HCT116 (cell line): Measurements from ENCODE around the gene RNF114. TPM values are rescaled to one million over a fixed set of nuclear protein-coding genes. Genes with fewer than 3 reads are reported as not detected.

Source experiments
- ATAC-seq: fragments of 200-7000 bp; cut with Tn5 transposase; 2 replicates; pipeline ENCODE4 v1.9.1; 2020; ENCODE audit warnings: mild to moderate bottlenecking, moderate library complexity
- BruUV-seq: library from RNA; stranded (reverse); fragments of 400-500 nt; replicated peaks from 2 replicates; lab custom pipeline; 2021; lab: Mats Ljungman, UMichigan
- CTCF ChIA-PET: fragments of 300-600 bp; sonication (Branson Sonifier 250); formaldehyde crosslinking; loops from one replicate; lab custom pipeline; 2021; ENCODE audit warnings: antibody characterized with exemption; lab: Charles Lee
- POLR2A ChIA-PET: fragments of 300-600, 350-600 bp; sonication (Branson Sonifier 250); formaldehyde crosslinking; loops from one replicate; lab custom pipeline; 2021; ENCODE audit warnings: antibody characterized with exemption; lab: Charles Lee
- RAD21 ChIA-PET, 2 experiments: fragments of 300-600 bp; sonication (Branson Sonifier 250); formaldehyde crosslinking; loops; one replicate each; lab custom pipeline; 2023; ENCODE audit warnings: low total read pairs in 2 of 2; ENCODE audit not compliant: uncharacterized antibody in 2 of 2, unreplicated experiment in 2 of 2, low non-redundant PET in 1 of 2; lab: Charles Lee
- DNase-seq: peaks from one replicate; pipeline ENCODE4 v3.0.0-alpha.2; 2010; ENCODE audit warnings: low read depth, low spot score
- H2AFZ ChIP-seq: fragments of 200-600 bp; shearing (Covaris generic), sonication (generic); 2 replicates; pipeline ENCODE4 v1.6.1; 2017; ENCODE audit warnings: low read depth, mixed run types, mixed read lengths, antibody characterized with exemption, low read length; ENCODE audit not compliant: poor library complexity, severe bottlenecking
- H3K27ac ChIP-seq: 2 replicates; pipeline ENCODE4 v1.5.1; 2012; ENCODE audit warnings: low read depth, low read length
- H3K27me3 ChIP-seq: fragments of 200-600 bp; sonication (generic); 2 replicates; pipeline ENCODE4 v1.6.1; 2016; ENCODE audit warnings: mixed run types, low read length, mixed read lengths; ENCODE audit not compliant: insufficient read depth
- H3K36me3 ChIP-seq, 2 experiments: fragments of 200-500 bp in 1 of 2; fragments of 200-600 bp in 1 of 2; sonication (Bioruptor generic) in 1 of 2; sonication (generic) in 1 of 2; 2 replicates each; pipeline versions ENCODE4 v1.5.1 to v1.6.1; 2014 to 2016; ENCODE audit warnings: low read length in 2 of 2, inconsistent platforms in 1 of 2, mixed read lengths in 1 of 2, mixed run types in 1 of 2; ENCODE audit not compliant: insufficient read depth in 2 of 2, control insufficient read depth in 1 of 2
- H3K4me1 ChIP-seq, 2 experiments: fragments of 200-600 bp in 1 of 2; sonication (generic) in 1 of 2; 2 replicates each; pipeline versions ENCODE4 v1.5.1 to v1.6.1; 2012 to 2017; ENCODE audit warnings: low read length in 2 of 2, inconsistent platforms in 1 of 2, mild to moderate bottlenecking in 1 of 2, mixed read lengths in 1 of 2, mixed run types in 1 of 2, moderate library complexity in 1 of 2; ENCODE audit not compliant: insufficient read depth in 2 of 2, control insufficient read depth in 1 of 2
- H3K4me2 ChIP-seq: fragments of 200-600 bp; sonication (generic); 2 replicates; pipeline ENCODE4 v1.6.1; 2017; ENCODE audit warnings: mixed run types, low read length, mixed read lengths
- H3K4me3 ChIP-seq, 2 experiments: fragments of 200-600 bp in 1 of 2; sonication (generic) in 1 of 2; replicated peaks in 1 of 2; 2 replicates each; pipeline ENCODE4 v1.5.1; 2011 to 2016; ENCODE audit warnings: low read length in 2 of 2, control low read depth in 1 of 2, low read depth in 1 of 2, mild to moderate bottlenecking in 1 of 2, mixed read lengths in 1 of 2, mixed run types in 1 of 2
- H3K79me2 ChIP-seq: fragments of 200-600 bp; sonication (generic); 2 replicates; pipeline ENCODE4 v1.6.1; 2017; ENCODE audit warnings: mild to moderate bottlenecking, mixed run types, low read length, moderate library complexity, mixed read lengths; ENCODE audit not compliant: insufficient read depth
- H3K9ac ChIP-seq: fragments of 200-600 bp; sonication (generic); 2 replicates; pipeline ENCODE4 v1.6.1; 2016; ENCODE audit warnings: low read length, mixed read lengths
- H3K9me2 ChIP-seq: fragments of 200-600 bp; sonication (generic), shearing (Covaris generic); 2 replicates; pipeline ENCODE4 v1.6.1; 2017; ENCODE audit warnings: mixed run types, mild to moderate bottlenecking, moderate library complexity; ENCODE audit not compliant: insufficient read depth
- H3K9me3 ChIP-seq, 2 experiments: fragments of 200-500 bp in 1 of 2; fragments of 200-600 bp in 1 of 2; sonication (Bioruptor generic) in 1 of 2; sonication (generic) in 1 of 2; 2 replicates each; pipeline ENCODE4 v1.6.1; 2014 to 2017; ENCODE audit warnings: low read length in 2 of 2, mixed read lengths in 2 of 2, inconsistent platforms in 1 of 2, low read depth in 1 of 2, mild to moderate bottlenecking in 1 of 2, mixed run types in 1 of 2, moderate library complexity in 1 of 2; ENCODE audit not compliant: control insufficient read depth in 1 of 2, insufficient read depth in 1 of 2
- H4K20me1 ChIP-seq: fragments of 200-600 bp; sonication (generic), shearing (Covaris generic); 2 replicates; pipeline ENCODE4 v1.6.1; 2017; ENCODE audit warnings: mixed run types, mild to moderate bottlenecking, moderate library complexity; ENCODE audit not compliant: insufficient read depth
- CBX3 ChIP-seq: IDR thresholded peaks from 2 replicates; pipeline ENCODE4 v1.6.1; 2012; ENCODE audit warnings: low read depth
- CEBPB ChIP-seq: IDR thresholded peaks from 2 replicates; pipeline ENCODE4 v1.6.1; 2012; ENCODE audit warnings: low read depth
- EGR1 ChIP-seq: IDR thresholded peaks from 2 replicates; pipeline ENCODE4 v1.6.1; 2012; ENCODE audit warnings: low read depth
- ELF1 ChIP-seq: IDR thresholded peaks from 2 replicates; pipeline ENCODE4 v1.6.1; 2012; ENCODE audit warnings: low read depth, borderline replicate concordance
- FOSL1 ChIP-seq: IDR thresholded peaks from 2 replicates; pipeline ENCODE4 v1.6.1; 2012; ENCODE audit warnings: low read depth
- POLR2A ChIP-seq: IDR thresholded peaks from 2 replicates; pipeline ENCODE4 v1.7.0; 2011; ENCODE audit warnings: borderline replicate concordance; ENCODE audit not compliant: insufficient read depth, insufficient read length; ENCODE audit errors: extremely low read depth
- POLR2AphosphoS5 ChIP-seq: IDR thresholded peaks from 2 replicates; pipeline ENCODE4 v1.6.1; 2011; ENCODE audit warnings: mild to moderate bottlenecking, low read depth, low read length, moderate library complexity
- RAD21 ChIP-seq: IDR thresholded peaks from 2 replicates; pipeline ENCODE4 v1.6.1; 2012; ENCODE audit warnings: low read depth, mild to moderate bottlenecking
- SP1 ChIP-seq: IDR thresholded peaks from 2 replicates; pipeline ENCODE4 v1.6.1; 2012; ENCODE audit warnings: low read depth
- SRF ChIP-seq: IDR thresholded peaks from 2 replicates; pipeline ENCODE4 v1.6.1; 2012; ENCODE audit warnings: low read depth
- TCF7L2 ChIP-seq: IDR thresholded peaks from 2 replicates; pipeline ENCODE4 v1.7.0; 2011; ENCODE audit warnings: borderline replicate concordance, inconsistent platforms; ENCODE audit not compliant: insufficient read depth, insufficient read length; ENCODE audit errors: extremely low read depth
- YY1 ChIP-seq: IDR thresholded peaks from 2 replicates; pipeline ENCODE4 v1.6.1; 2011; ENCODE audit warnings: low read length, low read depth, moderate library complexity, mild to moderate bottlenecking; ENCODE audit not compliant: insufficient replicate concordance; ENCODE audit errors: extremely low read depth
- ZFX ChIP-seq: fragments of 450-650 bp; IDR thresholded peaks from 2 replicates; pipeline ENCODE4 v1.6.1; 2017
- ZNF274 ChIP-seq: fragments of 200-500 bp; sonication (Bioruptor generic); IDR thresholded peaks from 2 replicates; pipeline ENCODE4 v1.6.1; 2014; ENCODE audit warnings: mild to moderate bottlenecking, low read depth, low read length, inconsistent platforms
- intact Hi-C: fragments of 100-400 bp; cut with micrococcal nuclease; formaldehyde crosslinking; loops from 2 replicates; pipeline ENCODE4 v1.10.0; 2022
- total RNA-seq: library from RNA; stranded (reverse); gene quantifications from one replicate; pipeline ENCODE4 v1.2.1, GENCODE V29; 2021; ENCODE audit not compliant: unreplicated experiment
- TF ChIP-seq, protein P1 (sequence below): IDR thresholded peaks from 2 replicates; pipeline ENCODE4 v1.6.1; 2012
- TF ChIP-seq, protein P2 (sequence below), 3 experiments: fragments of 200-600 bp in 1 of 3; sonication (generic) in 1 of 3; IDR thresholded peaks in 2 of 3; conservative IDR thresholded peaks in 1 of 3; 2 replicates each; pipeline ENCODE4 v1.5.1; 2012 to 2017; ENCODE audit warnings: low read depth in 2 of 3, low read length in 2 of 3, antibody characterized with exemption in 1 of 3, borderline replicate concordance in 1 of 3, control low read depth in 1 of 3, mild to moderate bottlenecking in 1 of 3, mixed read lengths in 1 of 3, mixed run types in 1 of 3, moderate library complexity in 1 of 3; ENCODE audit not compliant: insufficient read depth in 1 of 3
- TF ChIP-seq, protein P3 (sequence below): IDR thresholded peaks from 2 replicates; pipeline ENCODE4 v1.6.1; 2012; ENCODE audit warnings: low read depth
- TF ChIP-seq, protein P4 (sequence below): IDR thresholded peaks from 2 replicates; pipeline ENCODE4 v1.6.1; 2011; ENCODE audit warnings: mild to moderate bottlenecking, low read length, moderate library complexity; ENCODE audit not compliant: insufficient replicate concordance; ENCODE audit errors: extremely low read depth
- TF ChIP-seq, protein P5 (sequence below): IDR thresholded peaks from 2 replicates; pipeline ENCODE4 v1.6.1; 2012

Gene RNF114
- total RNA-seq, 1 experiment from 2014 or later, result 66.8 TPM

DNA sequence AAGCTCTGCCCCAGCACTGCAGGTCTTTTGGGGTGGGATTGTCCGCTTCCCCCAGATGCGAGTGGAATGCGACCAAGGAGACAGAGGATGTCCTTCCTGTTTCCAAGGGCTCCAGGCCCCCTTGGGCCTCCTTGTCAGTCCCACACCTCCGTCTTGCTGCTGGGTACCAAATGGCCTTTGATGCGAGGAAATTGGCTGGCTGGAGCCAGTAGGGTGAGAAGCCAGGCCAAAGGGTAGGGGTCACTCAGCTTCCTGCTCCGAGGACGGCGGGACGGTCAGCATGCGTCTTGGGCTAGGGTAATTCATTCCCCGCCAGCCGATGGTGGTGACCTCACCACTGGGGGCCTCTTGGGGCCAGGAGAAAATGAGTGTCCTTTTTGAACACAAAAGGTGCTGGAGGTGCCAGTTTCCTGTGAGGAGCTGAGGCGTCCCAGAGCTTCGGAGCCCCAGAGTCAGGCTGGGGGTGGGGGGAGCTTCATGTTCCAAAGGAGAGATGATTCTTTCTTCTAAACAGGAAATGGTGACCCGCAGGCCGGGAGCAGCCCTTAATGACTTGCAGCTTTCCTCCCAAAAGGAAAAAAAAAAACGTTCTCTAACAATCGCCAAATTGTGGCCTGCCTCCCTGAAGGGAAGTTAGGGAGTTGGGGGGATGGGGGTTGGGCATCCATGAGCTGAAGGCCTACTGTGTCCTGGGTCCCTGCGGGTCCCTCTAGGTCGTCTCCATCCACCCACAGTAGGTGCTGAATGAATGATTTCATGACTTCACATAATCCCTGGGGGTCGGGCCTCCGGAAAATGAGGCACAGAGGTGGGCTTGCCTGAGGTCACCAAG is 53.3 kb downstream of the RNF114 start:
- H3K27ac ChIP-seq, result no peak overlapping the region
- ChIA-PET CTCF (interaction anchor here (2.3 kb wide), 1 partner anchor 10 kb away, joined by 9 read pairs; no protein-coding TSS in a partner anchor), POLR2A (no interaction called here), RAD21 (no interaction called here)
- no peak overlapping the region for H3K9ac ChIP-seq
- TF ChIP-seq POLR2AphosphoS5, result no peak
- TF ChIP-seq CEBPB, result no peak
- TF ChIP-seq, protein P1, sequence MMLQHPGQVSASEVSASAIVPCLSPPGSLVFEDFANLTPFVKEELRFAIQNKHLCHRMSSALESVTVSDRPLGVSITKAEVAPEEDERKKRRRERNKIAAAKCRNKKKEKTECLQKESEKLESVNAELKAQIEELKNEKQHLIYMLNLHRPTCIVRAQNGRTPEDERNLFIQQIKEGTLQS, result no peak
- no peak for TF ChIP-seq SRF
- TF ChIP-seq ZNF274, result no peak
- no peak for TF ChIP-seq ZFX
- no peak for TF ChIP-seq POLR2A
- TF ChIP-seq CBX3, result no peak
- TF ChIP-seq EGR1, result no peak
- TF ChIP-seq ELF1, result no peak
- TF ChIP-seq SP1, result no peak
- TF ChIP-seq FOSL1, result no peak
- TF ChIP-seq TCF7L2, result no peak
- TF ChIP-seq, protein P2, sequence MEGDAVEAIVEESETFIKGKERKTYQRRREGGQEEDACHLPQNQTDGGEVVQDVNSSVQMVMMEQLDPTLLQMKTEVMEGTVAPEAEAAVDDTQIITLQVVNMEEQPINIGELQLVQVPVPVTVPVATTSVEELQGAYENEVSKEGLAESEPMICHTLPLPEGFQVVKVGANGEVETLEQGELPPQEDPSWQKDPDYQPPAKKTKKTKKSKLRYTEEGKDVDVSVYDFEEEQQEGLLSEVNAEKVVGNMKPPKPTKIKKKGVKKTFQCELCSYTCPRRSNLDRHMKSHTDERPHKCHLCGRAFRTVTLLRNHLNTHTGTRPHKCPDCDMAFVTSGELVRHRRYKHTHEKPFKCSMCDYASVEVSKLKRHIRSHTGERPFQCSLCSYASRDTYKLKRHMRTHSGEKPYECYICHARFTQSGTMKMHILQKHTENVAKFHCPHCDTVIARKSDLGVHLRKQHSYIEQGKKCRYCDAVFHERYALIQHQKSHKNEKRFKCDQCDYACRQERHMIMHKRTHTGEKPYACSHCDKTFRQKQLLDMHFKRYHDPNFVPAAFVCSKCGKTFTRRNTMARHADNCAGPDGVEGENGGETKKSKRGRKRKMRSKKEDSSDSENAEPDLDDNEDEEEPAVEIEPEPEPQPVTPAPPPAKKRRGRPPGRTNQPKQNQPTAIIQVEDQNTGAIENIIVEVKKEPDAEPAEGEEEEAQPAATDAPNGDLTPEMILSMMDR (IDR thresholded peaks at IDR 0.05 in 2 of 3, conservative IDR thresholded peaks at IDR 0.05 in 1 of 3; ENCODE audit: borderline replicate concordance in 1 of 3, insufficient read depth in 1 of 3, low read depth in 2 of 3, low read length in 2 of 3), result no peak
- TF ChIP-seq, protein P3, sequence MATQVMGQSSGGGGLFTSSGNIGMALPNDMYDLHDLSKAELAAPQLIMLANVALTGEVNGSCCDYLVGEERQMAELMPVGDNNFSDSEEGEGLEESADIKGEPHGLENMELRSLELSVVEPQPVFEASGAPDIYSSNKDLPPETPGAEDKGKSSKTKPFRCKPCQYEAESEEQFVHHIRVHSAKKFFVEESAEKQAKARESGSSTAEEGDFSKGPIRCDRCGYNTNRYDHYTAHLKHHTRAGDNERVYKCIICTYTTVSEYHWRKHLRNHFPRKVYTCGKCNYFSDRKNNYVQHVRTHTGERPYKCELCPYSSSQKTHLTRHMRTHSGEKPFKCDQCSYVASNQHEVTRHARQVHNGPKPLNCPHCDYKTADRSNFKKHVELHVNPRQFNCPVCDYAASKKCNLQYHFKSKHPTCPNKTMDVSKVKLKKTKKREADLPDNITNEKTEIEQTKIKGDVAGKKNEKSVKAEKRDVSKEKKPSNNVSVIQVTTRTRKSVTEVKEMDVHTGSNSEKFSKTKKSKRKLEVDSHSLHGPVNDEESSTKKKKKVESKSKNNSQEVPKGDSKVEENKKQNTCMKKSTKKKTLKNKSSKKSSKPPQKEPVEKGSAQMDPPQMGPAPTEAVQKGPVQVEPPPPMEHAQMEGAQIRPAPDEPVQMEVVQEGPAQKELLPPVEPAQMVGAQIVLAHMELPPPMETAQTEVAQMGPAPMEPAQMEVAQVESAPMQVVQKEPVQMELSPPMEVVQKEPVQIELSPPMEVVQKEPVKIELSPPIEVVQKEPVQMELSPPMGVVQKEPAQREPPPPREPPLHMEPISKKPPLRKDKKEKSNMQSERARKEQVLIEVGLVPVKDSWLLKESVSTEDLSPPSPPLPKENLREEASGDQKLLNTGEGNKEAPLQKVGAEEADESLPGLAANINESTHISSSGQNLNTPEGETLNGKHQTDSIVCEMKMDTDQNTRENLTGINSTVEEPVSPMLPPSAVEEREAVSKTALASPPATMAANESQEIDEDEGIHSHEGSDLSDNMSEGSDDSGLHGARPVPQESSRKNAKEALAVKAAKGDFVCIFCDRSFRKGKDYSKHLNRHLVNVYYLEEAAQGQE, result no peak
- TF ChIP-seq, protein P4, sequence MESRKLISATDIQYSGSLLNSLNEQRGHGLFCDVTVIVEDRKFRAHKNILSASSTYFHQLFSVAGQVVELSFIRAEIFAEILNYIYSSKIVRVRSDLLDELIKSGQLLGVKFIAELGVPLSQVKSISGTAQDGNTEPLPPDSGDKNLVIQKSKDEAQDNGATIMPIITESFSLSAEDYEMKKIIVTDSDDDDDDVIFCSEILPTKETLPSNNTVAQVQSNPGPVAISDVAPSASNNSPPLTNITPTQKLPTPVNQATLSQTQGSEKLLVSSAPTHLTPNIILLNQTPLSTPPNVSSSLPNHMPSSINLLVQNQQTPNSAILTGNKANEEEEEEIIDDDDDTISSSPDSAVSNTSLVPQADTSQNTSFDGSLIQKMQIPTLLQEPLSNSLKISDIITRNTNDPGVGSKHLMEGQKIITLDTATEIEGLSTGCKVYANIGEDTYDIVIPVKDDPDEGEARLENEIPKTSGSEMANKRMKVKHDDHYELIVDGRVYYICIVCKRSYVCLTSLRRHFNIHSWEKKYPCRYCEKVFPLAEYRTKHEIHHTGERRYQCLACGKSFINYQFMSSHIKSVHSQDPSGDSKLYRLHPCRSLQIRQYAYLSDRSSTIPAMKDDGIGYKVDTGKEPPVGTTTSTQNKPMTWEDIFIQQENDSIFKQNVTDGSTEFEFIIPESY, result no peak
- no peak for TF ChIP-seq YY1
- TF ChIP-seq RAD21, result no peak
- TF ChIP-seq, protein P5, sequence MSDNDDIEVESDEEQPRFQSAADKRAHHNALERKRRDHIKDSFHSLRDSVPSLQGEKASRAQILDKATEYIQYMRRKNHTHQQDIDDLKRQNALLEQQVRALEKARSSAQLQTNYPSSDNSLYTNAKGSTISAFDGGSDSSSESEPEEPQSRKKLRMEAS, result no peak
- H3K27me3 ChIP-seq, result no peaks in the 10 kb centered on the region
- no peak overlapping the region for H3K4me3 ChIP-seq
- peaks cover 32% of the 10 kb centered on the region for H3K79me2 ChIP-seq
- no peaks in the 10 kb centered on the region for H3K9me3 ChIP-seq
- H3K36me3 ChIP-seq, result peaks cover 26 to 40% of the 10 kb centered on the region in 2 experiments
- intact Hi-C loops, result no loop called here
- H3K4me1 ChIP-seq, result peaks cover 0 to 41% of the 10 kb centered on the region in 2 experiments; a peak in 3 of 4 replicates
- ATAC-seq, result no peak
- BruUV-seq, result no TSS peak
- no peak overlapping the region for H2AFZ ChIP-seq
- no peaks in the 10 kb centered on the region for H3K9me2 ChIP-seq
- no peaks in the 10 kb centered on the region for H4K20me1 ChIP-seq
- H3K4me2 ChIP-seq, result no peak overlapping the region
- DNase-seq, result no peak
